ENCODE results near the gene ATP6V1G3. TPM values are rescaled to one million over a fixed set of nuclear protein-coding genes. Genes with fewer than 3 reads are reported as not detected.

The ATP6V1G3 gene
- total and polyA plus RNA-seq, 2 donors (not counting 1 experiment from before 2014, with no cell fraction given): not detected

DNA sequence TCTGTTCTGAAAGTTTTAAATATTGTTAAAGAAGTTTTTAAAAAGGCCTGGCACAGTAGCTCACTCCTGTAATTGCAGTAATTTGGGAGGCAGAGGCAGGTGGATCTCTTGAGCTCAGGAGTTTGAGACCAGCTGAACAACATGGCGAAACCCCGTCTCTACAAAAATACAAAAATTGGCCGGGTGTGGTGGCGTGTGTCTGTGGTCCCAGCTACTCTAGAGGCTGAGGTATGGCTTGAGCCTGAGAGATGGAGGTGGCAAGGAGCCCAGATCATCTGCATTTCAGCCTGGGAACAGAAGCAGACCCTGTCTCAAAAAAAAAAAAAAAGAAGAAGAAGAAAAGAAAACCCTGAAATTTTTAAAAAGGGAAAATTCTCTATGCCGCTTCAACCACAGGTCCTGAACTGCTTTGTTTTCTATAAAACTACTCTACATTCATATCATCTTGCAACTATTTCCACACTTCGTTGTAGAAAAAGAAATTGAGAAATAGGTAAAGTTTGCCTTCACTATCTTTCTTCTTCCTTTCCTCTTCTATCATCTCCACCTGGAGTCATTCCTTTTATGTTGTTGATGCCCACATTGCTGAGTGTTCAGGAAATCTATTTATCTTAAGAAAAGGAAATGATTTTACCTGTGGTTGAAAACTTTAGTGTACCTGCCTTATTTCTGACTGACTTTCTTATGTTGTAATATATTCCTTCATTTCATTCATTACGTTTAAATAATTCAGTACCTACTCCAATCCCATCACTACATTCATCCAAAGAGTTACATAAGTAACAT lies 1.7 kb downstream of the ATP6V1G3 start:
- Histone ChIP-seq H3K36me3 (replicated peaks in 1 of 2; ENCODE audit: control extremely low read depth in 1 of 2, control insufficient read depth in 1 of 2, extremely low read depth in 1 of 2, insufficient read depth in 2 of 2, low read length in 1 of 2) (no peaks in the 10 kb centered on the region), H3K9me3 (ENCODE audit: control extremely low read depth in 1 of 3, control insufficient read depth in 2 of 3, insufficient read depth in 1 of 3, low read length in 2 of 3) (no peaks in the 10 kb centered on the region), H3K27ac (ENCODE audit: low read length in 2 of 2) (peak overlapping the region; percentile 54 to 74), H3K4me1 (ENCODE audit: control insufficient read depth in 2 of 2, insufficient read depth in 2 of 2, low read length in 2 of 2) (peaks cover 60 to 95% of the 10 kb centered on the region in 2 donors), H3K27me3 (replicated peaks in 1 of 4; ENCODE audit: control extremely low read depth in 1 of 4, control insufficient read depth in 3 of 4, insufficient read depth in 4 of 4, low read length in 3 of 4) (no peaks in the 10 kb centered on the region), H3K4me3 (ENCODE audit: control extremely low read depth in 1 of 5, extremely low read depth in 1 of 5, insufficient read depth in 1 of 5, low read depth in 2 of 5, low read length in 4 of 5) (peak overlapping the region in 2 of 5 experiments; percentile 29 to 59), H4K20me1 (ENCODE audit: control insufficient read depth, insufficient read depth, low read length, poor library complexity, severe bottlenecking) (no peaks in the 10 kb centered on the region), H3K9ac (ENCODE audit: low read length) (peak overlapping the region; percentile 47), H3K4me2 (replicated peaks; ENCODE audit: low read depth, low read length, poor library complexity, severe bottlenecking) (peak overlapping the region; percentile 56), H2AFZ (ENCODE audit: insufficient read depth, low read depth, low read length, poor library complexity, severe bottlenecking) (peak overlapping the region; percentile 81), H3K79me2 (ENCODE audit: control insufficient read depth, insufficient read depth, low read length) (peaks cover 9% of the 10 kb centered on the region)
- ChIA-PET POLR2A (interaction anchor here (0.6 to 1.2 kb wide), 2 partner anchors 12 to 366 kb away, joined by 3 to 6 read pairs; no protein-coding TSS in a partner anchor), CTCF (interaction anchor here (1.0 to 1.5 kb wide), 2 partner anchors 12 to 83 kb away, joined by 3 to 4 read pairs; no protein-coding TSS in a partner anchor)
- peak overlapping the region; percentile 90 for H3K27ac Mint-ChIP-seq
- ATAC-seq (ENCODE audit: low read depth) (peak; percentile 29), DNase-seq (peak; percentile 30)
- H3K4me1 Mint-ChIP-seq: peaks cover 85% of the 10 kb centered on the region
- 11% methylated on average over 3 of the region's 7 CpGs for WGBS (ENCODE audit: insufficient coverage)
- intact Hi-C loops (cut with micrococcal nuclease): loop anchor here (5.0 kb wide), 1 partner anchor 144 kb away; no protein-coding TSS in a partner anchor
- H3K4me3 Mint-ChIP-seq: peak overlapping the region; percentile 79
- peaks cover under 1% of the 10 kb centered on the region for H3K9me3 Mint-ChIP-seq (ENCODE audit: insufficient read depth)
- H3K27me3 Mint-ChIP-seq: no peaks in the 10 kb centered on the region
- TF ChIP-seq EZH2 (IDR thresholded peaks at IDR 0.05; ENCODE audit: borderline replicate concordance, insufficient read depth, low read depth, low read length, poor library complexity, severe bottlenecking): no peak
- TF ChIP-seq, protein P1, sequence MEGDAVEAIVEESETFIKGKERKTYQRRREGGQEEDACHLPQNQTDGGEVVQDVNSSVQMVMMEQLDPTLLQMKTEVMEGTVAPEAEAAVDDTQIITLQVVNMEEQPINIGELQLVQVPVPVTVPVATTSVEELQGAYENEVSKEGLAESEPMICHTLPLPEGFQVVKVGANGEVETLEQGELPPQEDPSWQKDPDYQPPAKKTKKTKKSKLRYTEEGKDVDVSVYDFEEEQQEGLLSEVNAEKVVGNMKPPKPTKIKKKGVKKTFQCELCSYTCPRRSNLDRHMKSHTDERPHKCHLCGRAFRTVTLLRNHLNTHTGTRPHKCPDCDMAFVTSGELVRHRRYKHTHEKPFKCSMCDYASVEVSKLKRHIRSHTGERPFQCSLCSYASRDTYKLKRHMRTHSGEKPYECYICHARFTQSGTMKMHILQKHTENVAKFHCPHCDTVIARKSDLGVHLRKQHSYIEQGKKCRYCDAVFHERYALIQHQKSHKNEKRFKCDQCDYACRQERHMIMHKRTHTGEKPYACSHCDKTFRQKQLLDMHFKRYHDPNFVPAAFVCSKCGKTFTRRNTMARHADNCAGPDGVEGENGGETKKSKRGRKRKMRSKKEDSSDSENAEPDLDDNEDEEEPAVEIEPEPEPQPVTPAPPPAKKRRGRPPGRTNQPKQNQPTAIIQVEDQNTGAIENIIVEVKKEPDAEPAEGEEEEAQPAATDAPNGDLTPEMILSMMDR (IDR thresholded peaks at IDR 0.05): no peak

DNA sequence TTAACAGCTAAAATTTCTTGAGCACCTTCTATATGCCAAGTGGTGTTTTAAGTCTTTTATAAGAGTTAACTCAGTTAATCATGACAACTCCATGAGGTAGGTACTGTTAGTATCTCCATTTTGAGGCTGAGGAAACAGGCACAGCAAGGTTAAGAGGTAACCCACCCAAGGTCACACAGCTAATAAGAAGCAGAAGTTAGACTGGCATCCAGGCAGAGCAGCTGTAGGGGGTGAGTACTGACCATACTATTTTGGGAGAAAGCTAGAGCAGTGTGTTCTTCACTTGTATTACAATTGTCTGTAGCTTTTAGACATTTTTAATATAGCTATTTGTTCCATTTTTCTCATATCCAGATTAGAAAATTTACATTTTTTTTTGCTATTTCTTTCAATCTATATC lies 4.8 kb downstream of the ATP6V1G3 start:
- ATAC-seq (ENCODE audit: low read depth) (peak; percentile 57), DNase-seq (no peak)
- ChIA-PET POLR2A (interaction anchor here (1.2 to 1.4 kb wide), 2 partner anchors 16 to 21 kb away, joined by 3 to 4 read pairs; no protein-coding TSS in a partner anchor), CTCF (interaction anchor here (0.6 to 2.0 kb wide), 7 partner anchors 13 to 134 kb away, joined by 3 to 10 read pairs (median 5); no protein-coding TSS in a partner anchor)
- peak overlapping the region in 1 of 5 experiments; percentile 3 for H3K4me3 ChIP-seq (ENCODE audit: control extremely low read depth in 1 of 5, extremely low read depth in 1 of 5, insufficient read depth in 1 of 5, low read depth in 2 of 5, low read length in 4 of 5)
- H3K9me3 ChIP-seq (ENCODE audit: control extremely low read depth in 1 of 3, control insufficient read depth in 2 of 3, insufficient read depth in 1 of 3, low read length in 2 of 3): no peaks in the 10 kb centered on the region
- Mint-ChIP-seq H3K27ac (peak overlapping the region; percentile 85), H3K27me3 (no peaks in the 10 kb centered on the region), H3K4me3 (peak overlapping the region; percentile 52), H3K4me1 (peaks cover 83% of the 10 kb centered on the region), H3K9me3 (ENCODE audit: insufficient read depth) (peaks cover 7% of the 10 kb centered on the region)
- peak overlapping the region; percentile 43 to 70 for H3K27ac ChIP-seq (ENCODE audit: low read length in 2 of 2)
- no peak overlapping the region for H3K9ac ChIP-seq (ENCODE audit: low read length)
- H3K79me2 ChIP-seq (ENCODE audit: control insufficient read depth, insufficient read depth, low read length): peaks cover 14% of the 10 kb centered on the region
- no peak for TF ChIP-seq EZH2 (IDR thresholded peaks at IDR 0.05; ENCODE audit: borderline replicate concordance, insufficient read depth, low read depth, low read length, poor library complexity, severe bottlenecking)
- TF ChIP-seq, protein P1 (IDR thresholded peaks at IDR 0.05): no peak
- H3K27me3 ChIP-seq (replicated peaks in 1 of 4; ENCODE audit: control extremely low read depth in 1 of 4, control insufficient read depth in 3 of 4, insufficient read depth in 4 of 4, low read length in 3 of 4): no peaks in the 10 kb centered on the region
- H3K36me3 ChIP-seq (replicated peaks in 1 of 2; ENCODE audit: control extremely low read depth in 1 of 2, control insufficient read depth in 1 of 2, extremely low read depth in 1 of 2, insufficient read depth in 2 of 2, low read length in 1 of 2): no peaks in the 10 kb centered on the region
- H4K20me1 ChIP-seq (ENCODE audit: control insufficient read depth, insufficient read depth, low read length, poor library complexity, severe bottlenecking): no peaks in the 10 kb centered on the region
- H3K4me2 ChIP-seq (replicated peaks; ENCODE audit: low read depth, low read length, poor library complexity, severe bottlenecking): peak overlapping the region; percentile 62
- peaks cover 54 to 76% of the 10 kb centered on the region in 2 donors for H3K4me1 ChIP-seq (ENCODE audit: control insufficient read depth in 2 of 2, insufficient read depth in 2 of 2, low read length in 2 of 2)
- no peak overlapping the region for H2AFZ ChIP-seq (ENCODE audit: insufficient read depth, low read depth, low read length, poor library complexity, severe bottlenecking)
- intact Hi-C loops (cut with micrococcal nuclease): loop anchor here (5.0 kb wide), 1 partner anchor 147 kb away; no protein-coding TSS in a partner anchor

All from B cell (primary cell).